ENCODE data around the gene CUEDC2.

DNA sequence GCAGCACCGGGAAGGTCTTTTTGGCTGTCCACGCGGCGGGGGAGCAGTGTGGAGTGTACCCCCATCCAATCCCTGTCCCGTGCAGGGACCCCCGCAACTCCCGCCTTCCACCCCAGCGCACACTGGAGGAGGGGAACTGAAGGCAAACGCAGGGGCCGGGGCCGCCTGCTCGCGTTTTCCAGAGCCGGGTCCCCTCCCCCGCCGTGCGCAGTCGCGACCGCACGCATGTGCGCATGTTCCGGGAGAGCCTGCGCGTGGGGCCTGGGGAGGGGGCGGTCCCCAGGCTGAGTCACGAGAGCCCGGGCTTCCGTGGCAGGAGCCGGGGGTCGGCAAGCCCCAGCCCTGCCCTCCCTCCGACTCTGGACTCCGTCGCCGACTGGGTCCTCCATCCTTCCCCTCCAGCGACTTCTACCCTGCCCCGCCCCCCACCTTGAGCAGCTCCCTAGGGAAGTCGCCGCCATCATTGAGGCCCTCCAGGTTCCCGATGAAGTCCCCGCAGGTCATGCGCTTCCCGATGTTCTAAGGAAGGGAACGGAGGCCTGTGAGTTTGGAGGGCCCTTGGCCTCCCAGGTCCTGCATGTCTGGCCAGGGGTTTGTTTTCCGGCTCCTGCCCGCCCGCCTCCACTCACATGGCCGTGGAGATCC is 21.8 kb downstream of the CUEDC2 start:
- TF ChIP-seq POLR2A (IDR thresholded peaks at IDR 0.05) (no peak), CTCF (IDR thresholded peaks at IDR 0.05) (no peak), EP300 (IDR thresholded peaks at IDR 0.05) (no peak)

Data from tibial nerve (tissue), 4 donors.